ENCODE data around the gene CFAP410.

DNA sequence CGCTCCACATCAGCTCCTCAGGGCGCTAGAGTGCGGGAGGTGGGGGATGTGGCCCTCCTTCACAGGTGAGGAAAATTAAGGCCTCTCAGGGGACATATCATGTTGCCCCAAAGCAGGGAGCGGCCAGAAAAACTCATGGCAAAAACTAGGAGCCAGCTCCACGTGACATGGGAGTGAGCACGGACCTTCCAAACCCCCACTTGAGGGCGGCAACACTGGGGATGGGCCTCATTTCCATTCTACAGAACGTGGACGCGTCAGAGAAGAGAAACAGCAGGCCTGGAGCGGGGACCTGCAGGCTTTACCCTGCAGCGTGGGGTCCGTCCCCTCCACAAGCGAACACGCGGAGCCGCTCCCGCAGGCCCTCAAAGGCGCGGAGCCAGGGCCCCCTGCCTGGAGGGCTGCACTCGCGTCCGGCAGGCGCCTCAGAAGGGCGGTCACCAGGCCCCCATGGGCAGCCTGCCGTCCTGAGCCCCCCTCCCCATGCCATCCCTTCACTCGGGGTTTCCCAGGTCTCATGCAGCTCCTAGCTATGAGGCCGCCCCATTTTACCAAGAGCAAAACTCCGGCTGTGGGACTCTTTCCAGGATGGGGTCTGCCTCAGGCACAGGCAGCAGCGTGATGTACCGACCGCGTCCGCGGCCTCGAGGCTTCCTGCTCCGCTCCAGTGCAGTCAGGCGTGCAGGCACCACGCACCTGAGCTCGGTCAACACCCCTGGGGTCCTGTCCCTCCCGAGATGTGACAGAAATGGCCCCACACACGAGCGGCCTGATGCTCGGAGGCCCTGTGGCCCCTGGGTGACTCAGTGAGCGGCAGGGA is 5.5 kb downstream of the CFAP410 start:
- TF ChIP-seq CTCF (IDR thresholded peaks at IDR 0.05) (no peak), POLR2A (IDR thresholded peaks at IDR 0.05) (no peak)

All from uterus (tissue), 2 donors.